ENCODE data around the gene COPS4.

DNA sequence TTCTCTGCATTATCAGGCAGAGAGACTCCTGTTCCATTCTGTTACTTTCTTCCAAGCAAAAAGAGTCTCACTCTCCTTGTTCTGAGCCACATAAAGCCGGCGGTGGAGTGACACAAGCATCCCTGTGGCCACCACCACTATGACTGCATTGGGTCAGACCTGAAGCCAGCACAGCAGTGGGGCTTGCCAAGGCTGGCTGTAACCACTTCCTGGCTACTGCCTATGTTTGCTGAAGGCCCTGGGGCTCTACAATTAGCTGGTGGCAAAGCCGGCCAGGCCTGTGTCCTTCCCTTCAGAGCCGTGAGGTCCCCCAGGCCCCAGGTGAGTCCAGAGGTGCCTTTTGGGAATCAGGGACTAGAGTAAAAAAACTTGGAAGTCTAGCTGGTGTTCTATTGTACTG, 47.8 kb downstream of the COPS4 start:
- TF ChIP-seq, protein P1, sequence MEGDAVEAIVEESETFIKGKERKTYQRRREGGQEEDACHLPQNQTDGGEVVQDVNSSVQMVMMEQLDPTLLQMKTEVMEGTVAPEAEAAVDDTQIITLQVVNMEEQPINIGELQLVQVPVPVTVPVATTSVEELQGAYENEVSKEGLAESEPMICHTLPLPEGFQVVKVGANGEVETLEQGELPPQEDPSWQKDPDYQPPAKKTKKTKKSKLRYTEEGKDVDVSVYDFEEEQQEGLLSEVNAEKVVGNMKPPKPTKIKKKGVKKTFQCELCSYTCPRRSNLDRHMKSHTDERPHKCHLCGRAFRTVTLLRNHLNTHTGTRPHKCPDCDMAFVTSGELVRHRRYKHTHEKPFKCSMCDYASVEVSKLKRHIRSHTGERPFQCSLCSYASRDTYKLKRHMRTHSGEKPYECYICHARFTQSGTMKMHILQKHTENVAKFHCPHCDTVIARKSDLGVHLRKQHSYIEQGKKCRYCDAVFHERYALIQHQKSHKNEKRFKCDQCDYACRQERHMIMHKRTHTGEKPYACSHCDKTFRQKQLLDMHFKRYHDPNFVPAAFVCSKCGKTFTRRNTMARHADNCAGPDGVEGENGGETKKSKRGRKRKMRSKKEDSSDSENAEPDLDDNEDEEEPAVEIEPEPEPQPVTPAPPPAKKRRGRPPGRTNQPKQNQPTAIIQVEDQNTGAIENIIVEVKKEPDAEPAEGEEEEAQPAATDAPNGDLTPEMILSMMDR (IDR thresholded peaks at IDR 0.05) = no peak
- TF ChIP-seq ZFX (IDR thresholded peaks at IDR 0.05; ENCODE audit: borderline replicate concordance) = no peak
